HEK293T (cell line): ENCODE results near the gene DUOXA1.

Experiments used
- CTCF ChIA-PET: fragments of 350-600 bp; formaldehyde crosslinking; extraction: SDS; loops from one replicate; lab custom pipeline; 2021; ENCODE audit warnings: antibody characterized with exemption, inconsistent platforms; lab: Yijun Ruan, JAX
- POLR2A ChIA-PET: fragments of 350-600 bp; formaldehyde crosslinking; extraction: SDS; loops from one replicate; lab custom pipeline; 2020; ENCODE audit warnings: antibody characterized with exemption, inconsistent platforms; lab: Yijun Ruan, JAX
- DNase-seq: peaks from one replicate; pipeline ENCODE4 v3.0.0; 2012; ENCODE audit warnings: mixed read lengths; ENCODE audit errors: extremely low spot score
- ARNT ChIP-seq: fragments of 450-650 bp; IDR thresholded peaks from 2 replicates; pipeline ENCODE4 v1.6.1; 2017; ENCODE audit warnings: mild to moderate bottlenecking
- BHLHE40 ChIP-seq: fragments of 450-650 bp; IDR thresholded peaks from 2 replicates; pipeline ENCODE4 v1.6.1; 2016; ENCODE audit warnings: mild to moderate bottlenecking, moderate library complexity, borderline replicate concordance
- CTBP1 ChIP-seq: fragments of 450-650 bp; IDR thresholded peaks from 2 replicates; pipeline ENCODE4 v1.6.1; 2016; ENCODE audit warnings: borderline replicate concordance
- ELF4 ChIP-seq: fragments of 450-650 bp; IDR thresholded peaks from 2 replicates; pipeline ENCODE4 v1.6.1; 2017; ENCODE audit warnings: antibody characterized with exemption
- FOXA1 ChIP-seq: fragments of 450-650 bp; IDR thresholded peaks from 2 replicates; pipeline ENCODE4 v1.6.1; 2016; ENCODE audit warnings: mild to moderate bottlenecking
- FOXK2 ChIP-seq: fragments of 450-650 bp; IDR thresholded peaks from 2 replicates; pipeline ENCODE4 v1.6.1; 2016; ENCODE audit warnings: mild to moderate bottlenecking
- FOXM1 ChIP-seq: fragments of 450-650 bp; IDR thresholded peaks from 2 replicates; pipeline ENCODE4 v1.6.1; 2017; ENCODE audit warnings: mild to moderate bottlenecking, borderline replicate concordance
- HDGF ChIP-seq: fragments of 450-650 bp; IDR thresholded peaks from 2 replicates; pipeline ENCODE4 v1.6.1; 2017; ENCODE audit warnings: antibody characterized with exemption, borderline replicate concordance
- L3MBTL2 ChIP-seq: fragments of 450-650 bp; conservative IDR thresholded peaks from 2 replicates; pipeline ENCODE4 v1.6.1; 2016; ENCODE audit warnings: mild to moderate bottlenecking
- LEF1 ChIP-seq: fragments of 450-650 bp; IDR thresholded peaks from 2 replicates; pipeline ENCODE4 v1.6.1; 2017; ENCODE audit warnings: mild to moderate bottlenecking, borderline replicate concordance
- NFRKB ChIP-seq: fragments of 450-650 bp; IDR thresholded peaks from 2 replicates; pipeline ENCODE4 v1.6.1; 2016; ENCODE audit warnings: mild to moderate bottlenecking, moderate library complexity
- PKNOX1 ChIP-seq: fragments of 450-650 bp; IDR thresholded peaks from 2 replicates; pipeline ENCODE4 v1.6.1; 2016
- SP1 ChIP-seq: fragments of 450-650 bp; IDR thresholded peaks from 2 replicates; pipeline ENCODE4 v1.6.1; 2017
- SUZ12 ChIP-seq: fragments of 450-650 bp; IDR thresholded peaks from 2 replicates; pipeline ENCODE4 v1.6.1; 2016; ENCODE audit warnings: mild to moderate bottlenecking
- TARDBP ChIP-seq: fragments of 450-650 bp; IDR thresholded peaks from 2 replicates; pipeline ENCODE4 v1.6.1; 2016
- ZNF384 ChIP-seq: fragments of 450-650 bp; IDR thresholded peaks from 2 replicates; pipeline ENCODE4 v1.6.1; 2016

DUOXA1 gene

GRCh38 chr15:45134682-45135604 is 5.3 kb upstream of the DUOXA1 start:
- no peak for TF ChIP-seq FOXA1
- no peak for TF ChIP-seq ZNF384
- TF ChIP-seq L3MBTL2: no peak
- no peak for TF ChIP-seq FOXK2
- no peak for TF ChIP-seq SP1
- no peak for TF ChIP-seq BHLHE40
- no peak for TF ChIP-seq CTBP1
- TF ChIP-seq NFRKB: no peak
- TF ChIP-seq ELF4: no peak
- no peak for TF ChIP-seq PKNOX1
- no peak for TF ChIP-seq HDGF
- no peak for TF ChIP-seq FOXM1
- no peak for TF ChIP-seq SUZ12
- POLR2A ChIA-PET: no interaction called here
- CTCF ChIA-PET: no interaction called here
- DNase-seq: no peak

GRCh38 chr15:45134046-45134445 is 4.4 kb upstream of the DUOXA1 start:
- ChIA-PET POLR2A (no interaction called here), CTCF (no interaction called here)
- no peak for DNase-seq
- TF ChIP-seq L3MBTL2 (no peak), LEF1 (no peak), HDGF (no peak), ARNT (no peak), BHLHE40 (no peak), CTBP1 (no peak), NFRKB (no peak), ZNF384 (no peak), PKNOX1 (no peak), FOXA1 (no peak), ELF4 (no peak), SUZ12 (no peak), FOXK2 (no peak), SP1 (no peak), TARDBP (no peak), FOXM1 (no peak)

GRCh38 chr15:45133561-45133920 is 3.9 kb upstream of the DUOXA1 start:
- ChIA-PET CTCF (no interaction called here), POLR2A (no interaction called here)
- TF ChIP-seq SP1 (no peak), ZNF384 (no peak)
- DNase-seq: no peak

GRCh38 chr15:45132844-45133560 is 3.3 kb upstream of the DUOXA1 start:
- no peak for TF ChIP-seq ARNT
- TF ChIP-seq FOXM1: no peak
- TF ChIP-seq SUZ12: no peak
- TF ChIP-seq CTBP1: no peak
- TF ChIP-seq TARDBP: no peak
- no peak for TF ChIP-seq FOXK2
- no peak for TF ChIP-seq NFRKB
- no peak for TF ChIP-seq ZNF384
- no peak for TF ChIP-seq PKNOX1
- TF ChIP-seq BHLHE40: no peak
- no peak for TF ChIP-seq FOXA1
- TF ChIP-seq L3MBTL2: no peak
- no peak for TF ChIP-seq LEF1
- no peak for TF ChIP-seq HDGF
- TF ChIP-seq SP1: no peak
- ChIA-PET CTCF (interaction anchor here (0.7 kb wide), 1 partner anchor 15 kb away, joined by 3 read pairs; no protein-coding TSS in a partner anchor), POLR2A (no interaction called here)
- no peak for DNase-seq

GRCh38 chr15:45131510-45131909 is 1.8 kb upstream of the DUOXA1 start:
- no peak for DNase-seq
- ChIA-PET POLR2A (no interaction called here), CTCF (no interaction called here)
- no peak for TF ChIP-seq CTBP1
- no peak for TF ChIP-seq PKNOX1
- no peak for TF ChIP-seq FOXK2
- no peak for TF ChIP-seq L3MBTL2
- TF ChIP-seq SP1: no peak
- TF ChIP-seq BHLHE40: no peak
- TF ChIP-seq SUZ12: no peak
- TF ChIP-seq HDGF: no peak
- no peak for TF ChIP-seq ZNF384
- no peak for TF ChIP-seq ELF4
- no peak for TF ChIP-seq ARNT
- no peak for TF ChIP-seq TARDBP
- no peak for TF ChIP-seq FOXA1
- no peak for TF ChIP-seq NFRKB
- no peak for TF ChIP-seq FOXM1
